Measurements from ENCODE around the gene ZNF600. TPM values are rescaled to one million over a fixed set of nuclear protein-coding genes. Genes with fewer than 3 reads are reported as not detected.
"Not testable (repeated sequence)": the region's sequence is repeated elsewhere in the genome, so short reads cannot be mapped to it uniquely, and the experiment has no call there.

ZNF600 gene
- total RNA-seq, 1 donor from 2014 or later: 6.4 TPM

DNA sequence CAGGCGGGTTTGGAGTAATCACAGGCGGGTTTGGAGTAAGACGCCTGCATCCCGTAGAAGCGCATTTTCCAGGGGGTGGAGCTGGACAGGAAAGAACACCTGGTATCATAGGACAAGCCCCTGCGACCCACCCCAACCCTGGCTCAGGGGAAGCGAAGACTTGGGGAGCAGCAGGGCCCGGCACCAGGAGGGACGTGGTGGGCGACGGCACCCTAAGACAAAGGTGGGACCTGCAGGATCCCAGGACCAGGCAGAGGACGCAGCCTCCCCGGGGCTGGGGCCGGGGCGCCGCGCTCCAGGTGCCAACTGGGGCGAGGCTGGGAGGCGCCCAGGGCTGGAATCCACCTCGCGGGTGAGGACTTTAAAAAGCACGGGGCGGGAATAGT lies 520 bp downstream of the ZNF600 start:
- Histone ChIP-seq H3K27ac (ENCODE audit: low read depth, low read length) (no peak overlapping the region), H3K36me3 (ENCODE audit: insufficient read depth, low read length) (no peaks in the 10 kb centered on the region), H3K4me1 (ENCODE audit: insufficient read depth, low read length) (no peaks in the 10 kb centered on the region), H4K20me1 (ENCODE audit: insufficient read depth, low read length) (no peaks in the 10 kb centered on the region), H3K9me3 (ENCODE audit: insufficient read depth, low read depth, low read length) (peaks cover 6% of the 10 kb centered on the region), H2AFZ (ENCODE audit: low read depth, low read length) (peak overlapping the region; percentile 85), H3K27me3 (ENCODE audit: insufficient read depth, low read length) (no peaks in the 10 kb centered on the region), H3K4me3 (ENCODE audit: insufficient read depth, low read depth, low read length) (peak overlapping the region; percentile 73), H3K4me2 (ENCODE audit: low read length) (peak overlapping the region; percentile 91), H3K79me2 (ENCODE audit: insufficient read depth, low read length) (no peaks in the 10 kb centered on the region), H3K9ac (ENCODE audit: low read length) (peak overlapping the region; percentile 74)
- Mint-ChIP-seq H3K9me3 (ENCODE audit: unreplicated experiment) (peaks cover 18% of the 10 kb centered on the region), H3K27ac (ENCODE audit: unreplicated experiment) (peak overlapping the region; percentile 78), H3K27me3 (ENCODE audit: low read depth, unreplicated experiment) (peaks cover 2% of the 10 kb centered on the region), H3K36me3 (ENCODE audit: low read depth, unreplicated experiment) (peaks cover 10% of the 10 kb centered on the region), H3K4me1 (ENCODE audit: low read depth, unreplicated experiment) (no peaks in the 10 kb centered on the region), H3K4me3 (ENCODE audit: unreplicated experiment) (peak overlapping the region; percentile 94)
- TF ChIP-seq, protein P1, sequence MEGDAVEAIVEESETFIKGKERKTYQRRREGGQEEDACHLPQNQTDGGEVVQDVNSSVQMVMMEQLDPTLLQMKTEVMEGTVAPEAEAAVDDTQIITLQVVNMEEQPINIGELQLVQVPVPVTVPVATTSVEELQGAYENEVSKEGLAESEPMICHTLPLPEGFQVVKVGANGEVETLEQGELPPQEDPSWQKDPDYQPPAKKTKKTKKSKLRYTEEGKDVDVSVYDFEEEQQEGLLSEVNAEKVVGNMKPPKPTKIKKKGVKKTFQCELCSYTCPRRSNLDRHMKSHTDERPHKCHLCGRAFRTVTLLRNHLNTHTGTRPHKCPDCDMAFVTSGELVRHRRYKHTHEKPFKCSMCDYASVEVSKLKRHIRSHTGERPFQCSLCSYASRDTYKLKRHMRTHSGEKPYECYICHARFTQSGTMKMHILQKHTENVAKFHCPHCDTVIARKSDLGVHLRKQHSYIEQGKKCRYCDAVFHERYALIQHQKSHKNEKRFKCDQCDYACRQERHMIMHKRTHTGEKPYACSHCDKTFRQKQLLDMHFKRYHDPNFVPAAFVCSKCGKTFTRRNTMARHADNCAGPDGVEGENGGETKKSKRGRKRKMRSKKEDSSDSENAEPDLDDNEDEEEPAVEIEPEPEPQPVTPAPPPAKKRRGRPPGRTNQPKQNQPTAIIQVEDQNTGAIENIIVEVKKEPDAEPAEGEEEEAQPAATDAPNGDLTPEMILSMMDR (IDR thresholded peaks at IDR 0.05; ENCODE audit: insufficient read depth, low read depth, low read length): no peak
- TF ChIP-seq EZH2 (IDR thresholded peaks at IDR 0.05; ENCODE audit: insufficient read depth, low read length): no peak
- no peak for FAIRE-seq
- no peak for DNase-seq (ENCODE audit: low read depth)

DNA sequence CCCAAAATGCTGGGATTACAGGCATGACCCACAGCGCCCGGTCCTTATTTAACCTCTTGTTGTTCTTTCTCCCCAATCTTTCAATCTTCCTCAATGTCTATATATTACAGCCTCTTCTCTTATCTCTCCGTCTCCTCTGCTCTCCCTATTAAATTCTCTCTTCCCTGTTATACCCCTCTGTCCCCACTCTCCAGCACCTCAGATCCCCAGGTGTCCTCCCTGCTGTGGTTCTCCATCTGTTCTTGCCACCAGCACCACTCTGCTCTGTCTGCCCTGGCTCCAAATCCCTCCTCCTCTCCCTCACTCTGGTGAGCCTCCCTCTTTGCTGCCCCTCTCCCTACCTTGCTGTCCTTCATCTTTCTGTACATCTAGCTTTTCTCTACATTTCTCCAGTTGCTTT lies 1.1 kb downstream of the ZNF600 start:
- H3K79me2 ChIP-seq (ENCODE audit: insufficient read depth, low read length): no peaks in the 10 kb centered on the region
- no peaks in the 10 kb centered on the region for H3K4me1 ChIP-seq (ENCODE audit: insufficient read depth, low read length)
- Mint-ChIP-seq H3K4me1 (ENCODE audit: low read depth, unreplicated experiment) (no peaks in the 10 kb centered on the region), H3K36me3 (ENCODE audit: low read depth, unreplicated experiment) (peaks cover 16% of the 10 kb centered on the region), H3K9me3 (ENCODE audit: unreplicated experiment) (peaks cover 15% of the 10 kb centered on the region), H3K27ac (ENCODE audit: unreplicated experiment) (no peak overlapping the region), H3K27me3 (ENCODE audit: low read depth, unreplicated experiment) (peaks cover 2% of the 10 kb centered on the region), H3K4me3 (ENCODE audit: unreplicated experiment) (peak overlapping the region; percentile 94)
- no peak for FAIRE-seq
- TF ChIP-seq, protein P1 (IDR thresholded peaks at IDR 0.05; ENCODE audit: insufficient read depth, low read depth, low read length): no peak
- no peak for TF ChIP-seq EZH2 (IDR thresholded peaks at IDR 0.05; ENCODE audit: insufficient read depth, low read length)
- H2AFZ ChIP-seq (ENCODE audit: low read depth, low read length): no peak overlapping the region
- no peak overlapping the region for H3K4me3 ChIP-seq (ENCODE audit: insufficient read depth, low read depth, low read length)
- no peak overlapping the region for H3K27ac ChIP-seq (ENCODE audit: low read depth, low read length)
- H3K9me3 ChIP-seq (ENCODE audit: insufficient read depth, low read depth, low read length): peaks cover 6% of the 10 kb centered on the region
- DNase-seq (ENCODE audit: low read depth): no peak
- H3K36me3 ChIP-seq (ENCODE audit: insufficient read depth, low read length): no peaks in the 10 kb centered on the region
- peak overlapping the region; percentile 91 for H3K4me2 ChIP-seq (ENCODE audit: low read length)
- H3K27me3 ChIP-seq (ENCODE audit: insufficient read depth, low read length): no peaks in the 10 kb centered on the region
- no peak overlapping the region for H3K9ac ChIP-seq (ENCODE audit: low read length)
- no peaks in the 10 kb centered on the region for H4K20me1 ChIP-seq (ENCODE audit: insufficient read depth, low read length)

DNA sequence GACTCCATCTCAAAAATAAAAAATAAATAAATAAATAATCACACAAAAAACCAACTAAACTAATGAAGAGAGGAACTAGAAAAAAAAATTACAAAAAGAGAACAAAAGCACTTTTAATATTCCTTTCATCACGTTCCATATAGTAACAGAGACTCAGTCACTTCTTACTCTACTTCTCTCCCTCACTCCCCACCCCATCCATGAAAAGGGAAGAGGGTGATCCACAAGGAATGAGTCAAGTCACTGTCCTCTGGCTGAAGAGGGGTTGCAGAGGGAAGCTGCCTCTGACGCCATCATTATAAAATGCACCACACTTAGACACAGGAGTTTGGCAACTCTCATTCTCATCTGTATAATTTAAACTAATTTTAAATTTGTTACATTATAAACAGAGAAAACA lies 3.7 kb downstream of the ZNF600 start:
- not testable (repeated sequence) for H3K27me3 ChIP-seq (ENCODE audit: insufficient read depth, low read length); H4K20me1 ChIP-seq (ENCODE audit: insufficient read depth, low read length); H3K4me2 ChIP-seq (ENCODE audit: low read length); H3K27me3 Mint-ChIP-seq (ENCODE audit: low read depth, unreplicated experiment); H3K27ac ChIP-seq (ENCODE audit: low read depth, low read length); H3K4me1 Mint-ChIP-seq (ENCODE audit: low read depth, unreplicated experiment); H3K4me3 Mint-ChIP-seq (ENCODE audit: unreplicated experiment); H3K79me2 ChIP-seq (ENCODE audit: insufficient read depth, low read length); DNase-seq (ENCODE audit: low read depth); H3K9ac ChIP-seq (ENCODE audit: low read length); H3K4me3 ChIP-seq (ENCODE audit: insufficient read depth, low read depth, low read length); H3K36me3 ChIP-seq (ENCODE audit: insufficient read depth, low read length); H3K9me3 ChIP-seq (ENCODE audit: insufficient read depth, low read depth, low read length); H3K27ac Mint-ChIP-seq (ENCODE audit: unreplicated experiment); H3K4me1 ChIP-seq (ENCODE audit: insufficient read depth, low read length); H2AFZ ChIP-seq (ENCODE audit: low read depth, low read length); FAIRE-seq
- H3K36me3 Mint-ChIP-seq (ENCODE audit: low read depth, unreplicated experiment): peaks cover 29% of the 10 kb centered on the region
- H3K9me3 Mint-ChIP-seq (ENCODE audit: unreplicated experiment): peaks cover 12% of the 10 kb centered on the region

Data from astrocyte (in vitro differentiated cells and primary cell).